ENCODE measurements around the gene FARP1.

- TF ChIP-seq CTCF (IDR thresholded peaks at IDR 0.05), result no peak
- TF ChIP-seq POLR2AphosphoS5 (IDR thresholded peaks at IDR 0.05), result no peak
Measured at GRCh38 chr13:98173431-98174152, 30.7 kb downstream of the FARP1 start.

Data from suprapubic skin (tissue), 3 donors.